NCI-H1092 (cell line): ENCODE data around the gene LEMD3.
"Not testable (repeated sequence)": the region's sequence is repeated elsewhere in the genome, so short reads cannot be mapped to it uniquely, and the experiment has no call there.

ENCODE experiments used
- DNase-seq: peaks from one replicate; lab custom pipeline; 2025; lab: John Stamatoyannopoulos, UW

The LEMD3 gene

DNA sequence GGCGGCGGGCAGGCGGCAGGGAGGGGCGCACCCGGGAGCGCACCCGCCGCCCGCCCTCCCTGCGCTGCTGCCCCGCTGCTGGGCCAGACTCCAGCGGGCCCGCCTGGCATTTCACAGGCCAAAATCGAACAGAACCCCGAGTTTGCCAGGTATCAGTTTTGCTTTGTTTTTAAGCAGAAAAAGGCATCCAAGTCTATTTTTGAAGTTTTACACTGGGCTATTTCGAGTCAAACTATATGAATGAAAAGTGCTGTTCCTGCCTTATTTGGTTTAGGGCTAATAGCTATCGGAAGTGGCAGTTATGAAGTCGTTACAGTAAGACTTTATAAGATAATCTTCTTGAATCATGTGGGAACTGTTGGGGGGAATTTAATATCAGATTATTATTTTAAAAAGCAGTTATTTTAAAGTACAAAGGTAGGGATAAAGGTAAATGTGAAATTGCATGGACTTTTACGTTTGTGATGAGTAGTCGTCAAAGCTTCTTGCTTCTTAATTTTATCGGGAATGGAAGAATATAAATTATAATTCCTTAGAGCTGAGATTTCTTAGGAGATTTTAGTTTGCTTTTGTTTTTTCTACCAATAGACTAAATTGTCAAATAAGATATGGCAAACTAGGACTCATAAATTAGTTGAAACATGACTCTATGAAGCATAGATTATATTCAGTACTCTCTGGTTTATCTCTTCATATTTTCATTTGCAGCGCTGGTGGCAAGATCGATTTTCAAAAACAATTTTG, 110.2 kb downstream of the LEMD3 start:
- no peak for DNase-seq

DNA sequence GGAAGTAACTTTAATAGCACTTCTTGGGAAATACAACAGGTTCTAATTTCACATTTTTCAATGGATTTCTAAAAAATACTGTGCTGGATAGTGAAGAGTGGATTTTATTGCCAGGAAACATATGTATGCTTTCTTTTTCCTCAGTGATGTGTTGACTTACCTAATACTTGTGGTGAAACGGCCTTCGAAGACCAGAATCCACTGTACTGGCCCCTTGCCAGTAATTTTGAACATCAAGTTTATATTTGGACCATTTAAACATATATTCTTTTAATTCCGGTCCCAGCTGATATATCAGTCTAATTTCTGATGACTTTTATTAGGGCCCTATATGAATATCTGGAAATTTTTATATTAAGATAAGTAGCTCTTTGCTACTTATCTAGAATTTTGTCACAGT, 110.9 kb downstream of the LEMD3 start:
- DNase-seq, result no peak

DNA sequence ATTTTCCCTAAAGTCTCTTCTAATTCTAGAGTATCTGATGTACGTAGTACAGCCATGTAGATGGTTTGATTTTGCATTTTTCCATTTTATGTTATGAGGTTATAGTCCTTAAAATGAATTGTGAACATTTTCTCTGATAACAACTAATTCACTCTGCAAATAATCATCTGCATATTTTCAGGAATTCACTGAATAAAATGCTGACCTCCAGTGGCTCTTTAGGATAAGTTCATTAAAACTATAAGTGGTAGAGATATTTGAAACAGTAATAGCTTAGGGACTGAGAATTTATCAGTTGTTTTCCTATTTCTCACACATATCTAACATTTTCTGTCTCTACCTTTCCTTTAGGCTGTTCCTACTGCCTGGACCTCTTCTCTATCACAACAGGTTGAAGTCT, 113.5 kb downstream of the LEMD3 start:
- no peak for DNase-seq

DNA sequence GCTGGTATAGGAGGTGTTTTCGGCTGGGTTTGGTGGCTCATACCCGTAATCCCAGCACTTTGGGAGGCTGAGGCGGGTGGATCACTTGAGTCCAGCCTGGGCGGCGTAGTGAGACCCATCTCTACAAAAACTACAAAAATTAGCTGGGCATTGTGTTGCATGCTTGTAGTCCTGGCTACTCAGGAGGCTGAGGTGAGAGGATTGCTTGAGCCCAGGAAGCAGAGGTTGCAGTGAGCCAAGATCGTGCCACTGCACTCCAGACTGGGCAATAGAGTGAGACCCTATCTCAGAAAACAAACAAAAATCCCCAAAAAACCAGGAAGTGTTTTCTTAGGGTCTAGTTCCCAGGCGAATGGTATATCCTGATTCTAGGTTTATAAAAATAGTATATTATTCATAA, 116.1 kb downstream of the LEMD3 start:
- DNase-seq, result not testable (repeated sequence)

- DNase-seq, result no peak
These were observed 118.0 kb downstream of the LEMD3 start for GRCh38 chr12:65287426-65287825.

DNA sequence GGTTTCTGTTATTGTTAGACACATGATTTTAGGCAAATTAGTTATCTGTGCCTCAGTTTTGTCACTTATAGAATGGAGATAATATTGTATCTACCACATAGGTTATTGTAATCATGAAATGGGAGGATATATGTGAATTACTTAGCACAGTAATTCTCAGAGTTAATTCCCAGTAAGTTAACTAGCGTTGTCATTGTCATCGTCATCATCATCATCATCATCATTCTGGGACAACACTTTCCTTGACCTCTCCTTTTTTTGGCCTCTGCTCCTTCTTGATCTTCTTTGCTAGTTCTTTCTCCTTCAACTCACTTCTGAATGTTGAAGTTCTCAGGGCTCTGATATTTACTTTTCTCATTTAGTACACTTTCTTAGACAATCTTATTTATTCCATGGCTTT, 122.9 kb downstream of the LEMD3 start:
- DNase-seq, result no peak

DNA sequence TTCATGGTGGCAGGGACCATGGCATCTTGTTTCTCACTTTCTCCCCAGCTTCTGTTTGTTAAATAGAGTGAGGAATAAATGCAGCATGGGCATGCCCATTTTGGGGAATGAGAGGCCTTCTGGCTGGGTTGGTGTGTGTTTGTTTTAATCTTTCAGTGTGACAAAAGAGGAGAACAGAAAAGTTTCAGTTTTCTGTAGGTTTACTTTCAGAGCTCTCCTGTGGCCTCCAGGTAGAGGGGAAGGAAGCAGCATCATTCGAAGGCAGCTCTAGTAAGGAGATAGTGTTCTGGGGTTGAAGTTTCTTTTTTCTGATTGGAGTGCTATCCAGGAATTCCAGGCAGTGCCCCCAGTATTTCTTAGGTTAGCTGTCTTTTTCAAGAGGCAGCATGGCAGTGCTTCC, 124.4 kb downstream of the LEMD3 start:
- no peak for DNase-seq

DNA sequence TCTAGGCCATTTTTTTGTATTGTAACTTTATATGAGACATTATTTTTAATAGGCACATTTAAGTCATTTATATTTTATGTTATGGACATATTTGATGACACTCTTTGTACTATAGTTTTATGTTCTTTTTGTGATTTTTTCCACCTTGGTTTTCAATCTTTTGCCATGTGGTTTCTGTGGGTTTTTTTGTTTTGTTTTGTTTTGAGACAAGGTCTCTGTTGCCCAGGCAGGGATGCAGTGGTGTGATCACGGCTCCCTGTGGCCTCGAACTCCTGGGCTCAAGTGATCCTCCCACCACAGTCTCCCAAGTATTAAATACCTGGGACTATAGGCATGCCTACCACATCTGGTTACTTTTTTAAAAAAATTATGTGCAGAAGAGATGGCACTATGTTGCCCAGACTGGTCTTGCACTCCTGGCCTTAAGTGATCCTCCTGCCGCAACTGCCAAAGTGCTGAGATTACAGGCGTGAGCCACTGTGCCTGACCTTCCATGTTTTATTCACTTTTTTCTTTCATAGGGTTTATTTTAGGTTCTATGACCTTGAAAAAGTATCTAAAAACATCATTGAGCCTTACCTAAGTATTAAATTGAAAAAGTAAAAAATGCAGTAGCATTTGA, 125.4 kb downstream of the LEMD3 start:
- DNase-seq, result no peak

DNA sequence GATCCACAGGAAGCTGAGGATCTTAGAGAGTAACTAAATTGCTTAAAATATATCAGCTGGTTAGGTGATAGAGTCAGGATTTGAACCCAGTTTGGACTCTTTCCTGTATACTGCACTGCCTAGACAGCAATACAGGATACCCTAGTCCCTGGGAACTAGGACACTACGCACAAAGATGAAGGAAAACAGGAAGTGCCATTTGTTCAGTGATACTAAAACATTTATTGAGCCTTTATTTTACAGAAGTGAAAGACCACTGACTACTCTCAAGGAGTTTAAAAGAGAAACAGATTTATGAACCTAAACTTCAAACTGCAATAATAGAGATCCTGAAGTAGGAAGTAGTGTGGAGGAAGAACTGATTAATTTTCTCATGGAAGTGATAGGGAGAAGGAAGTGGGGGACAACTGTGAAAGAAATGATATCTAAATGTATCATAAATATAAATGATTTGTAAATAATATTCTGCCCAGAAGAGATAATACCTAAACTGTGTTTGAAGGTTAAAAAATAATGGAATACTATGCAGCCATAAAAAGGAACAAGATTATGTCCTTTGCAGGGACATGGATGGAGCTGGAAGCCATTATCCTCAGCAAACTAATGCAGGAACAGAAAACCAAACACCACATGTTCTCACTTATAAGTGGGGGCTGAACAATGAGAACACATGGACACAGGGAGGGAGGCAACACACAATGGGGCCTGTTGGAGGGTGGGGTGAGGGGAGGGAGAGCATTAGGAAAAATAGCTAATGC, 127.3 kb downstream of the LEMD3 start:
- no peak for DNase-seq
